Urinary bladder (tissue), 4 donors: ENCODE measurements around the gene C20orf173. TPM values are rescaled to one million over a fixed set of nuclear protein-coding genes. Genes with fewer than 3 reads are reported as not detected.
A peak's percentile ranks its signal among the peaks of the same experiment; 100 is the strongest.
"Not testable (repeated sequence)": the region's sequence is repeated elsewhere in the genome, so short reads cannot be mapped to it uniquely, and the experiment has no call there.

Source experiments
- DNase-seq: peaks from one replicate; pipeline ENCODE4 v3.0.0-alpha.2; 2015; ENCODE audit errors: extremely low spot score
- H3K27ac ChIP-seq: one replicate; pipeline ENCODE4 v1.5.1; 2013; ENCODE audit warnings: low read depth, mild to moderate bottlenecking, moderate library complexity
- H3K36me3 ChIP-seq: one replicate; pipeline ENCODE4 v1.6.1; 2013; ENCODE audit warnings: mild to moderate bottlenecking, moderate library complexity; ENCODE audit not compliant: insufficient read depth
- H3K4me1 ChIP-seq: one replicate; pipeline ENCODE4 v1.6.1; 2013; ENCODE audit warnings: mild to moderate bottlenecking, moderate library complexity; ENCODE audit not compliant: insufficient read depth
- H3K4me3 ChIP-seq: one replicate; pipeline ENCODE4 v1.5.1; 2013; ENCODE audit warnings: low read depth, low read length
- WGBS: extraction: QIAGEN DNeasy Blood & Tissue Kit; methylation state at CpG from one replicate; pipeline ENCODE4 v1.1.7; 2013; 5-methylcytosine and 5-hydroxymethylcytosine counted together
- polyA plus RNA-seq: library from polyadenylated mRNA; stranded (reverse); fragments of 200-250 nt; gene quantifications from one replicate; pipeline ENCODE4 v1.2.3, GENCODE V29; 2013
- total RNA-seq: library from RNA; depleted of rRNA; stranded (reverse); fragments of >200 nt; gene quantifications from one replicate; pipeline ENCODE4 v1.2.3, GENCODE V29; 2014
- donor health status: healthy with polysubstance abuse.
- donor health status: healthy.

The C20orf173 gene
- total and polyA plus RNA-seq, 2 donors = not detected

GRCh38 chr20:35560105-35560511 lies 30.7 kb upstream of the C20orf173 start:
- WGBS = 71% methylated on average over 18 of the region's 18 CpGs
- DNase-seq = no peak
- Histone ChIP-seq H3K36me3 (peaks cover 6% of the 10 kb centered on the region), H3K27ac (peak overlapping the region; percentile 40), H3K4me3 (no peak overlapping the region), H3K4me1 (no peaks in the 10 kb centered on the region)

GRCh38 chr20:35559042-35559693 lies 29.7 kb upstream of the C20orf173 start:
- no peaks in the 10 kb centered on the region for H3K4me1 ChIP-seq
- H3K36me3 ChIP-seq = peaks cover 6% of the 10 kb centered on the region
- no peak overlapping the region for H3K27ac ChIP-seq
- DNase-seq = no peak
- WGBS = 89% methylated on average over 24 of the region's 24 CpGs
- H3K4me3 ChIP-seq = no peak overlapping the region

GRCh38 chr20:35558451-35558850 lies 29.0 kb upstream of the C20orf173 start:
- 91% methylated on average over 4 of the region's 4 CpGs for WGBS
- H3K4me1 ChIP-seq = no peaks in the 10 kb centered on the region
- H3K4me3 ChIP-seq = no peak overlapping the region
- H3K27ac ChIP-seq = no peak overlapping the region
- no peak for DNase-seq
- H3K36me3 ChIP-seq = peaks cover 4% of the 10 kb centered on the region

GRCh38 chr20:35556871-35557270 lies 27.4 kb upstream of the C20orf173 start:
- Histone ChIP-seq H3K4me1 (no peaks in the 10 kb centered on the region), H3K4me3 (no peak overlapping the region), H3K27ac (no peak overlapping the region), H3K36me3 (peaks cover 4% of the 10 kb centered on the region)
- DNase-seq = no peak
- 95% methylated on average over 8 of the region's 8 CpGs for WGBS

GRCh38 chr20:35555951-35556645 lies 26.6 kb upstream of the C20orf173 start:
- WGBS = 96% methylated on average over 21 of the region's 21 CpGs
- Histone ChIP-seq H3K36me3 (peaks cover 4% of the 10 kb centered on the region), H3K4me1 (no peaks in the 10 kb centered on the region), H3K27ac (no peak overlapping the region), H3K4me3 (no peak overlapping the region)
- DNase-seq = no peak

GRCh38 chr20:35555461-35555860 lies 26.0 kb upstream of the C20orf173 start:
- not testable (repeated sequence) for H3K4me3 ChIP-seq, H3K27ac ChIP-seq, DNase-seq, H3K36me3 ChIP-seq, H3K4me1 ChIP-seq
- 71% methylated on average over 4 of the region's 4 CpGs for WGBS

GRCh38 chr20:35552914-35553313 lies 23.5 kb upstream of the C20orf173 start:
- WGBS = 96% methylated on average over 3 of the region's 3 CpGs
- H3K4me3 ChIP-seq = no peak overlapping the region
- no peak for DNase-seq
- no peak overlapping the region for H3K27ac ChIP-seq
- H3K4me1 ChIP-seq = no peaks in the 10 kb centered on the region
- H3K36me3 ChIP-seq = peaks cover 7% of the 10 kb centered on the region

GRCh38 chr20:35551503-35551902 lies 22.1 kb upstream of the C20orf173 start:
- 59% methylated on average over 4 of the region's 4 CpGs for WGBS
- H3K4me3 ChIP-seq = no peak overlapping the region
- H3K27ac ChIP-seq = no peak overlapping the region
- H3K4me1 ChIP-seq = no peaks in the 10 kb centered on the region
- H3K36me3 ChIP-seq = peaks cover 3% of the 10 kb centered on the region
- no peak for DNase-seq

GRCh38 chr20:35547329-35547728 lies 17.9 kb upstream of the C20orf173 start:
- H3K4me3 ChIP-seq = no peak overlapping the region
- WGBS = 85% methylated on average over 9 of the region's 9 CpGs
- H3K4me1 ChIP-seq = no peaks in the 10 kb centered on the region
- DNase-seq = no peak
- H3K27ac ChIP-seq = no peak overlapping the region
- H3K36me3 ChIP-seq = peaks cover 3% of the 10 kb centered on the region

- no peaks in the 10 kb centered on the region for H3K4me1 ChIP-seq
- WGBS = 87% methylated on average over 1 of the region's 1 CpG
These were observed 16.7 kb upstream of the C20orf173 start for GRCh38 chr20:35546127-35546526.

GRCh38 chr20:35544941-35545340 lies 15.5 kb upstream of the C20orf173 start:
- H3K4me3 ChIP-seq, DNase-seq, H3K36me3 ChIP-seq, H3K4me1 ChIP-seq, H3K27ac ChIP-seq: not testable (repeated sequence)
- WGBS = 92% methylated on average over 7 of the region's 7 CpGs

More at GRCh38 chr20:35546127-35546526, 16.7 kb upstream of the C20orf173 start:
- DNase-seq = no peak
- no peak overlapping the region for H3K27ac ChIP-seq
- H3K4me3 ChIP-seq = no peak overlapping the region
- peaks cover 3% of the 10 kb centered on the region for H3K36me3 ChIP-seq

GRCh38 chr20:35544436-35544835 lies 15.0 kb upstream of the C20orf173 start:
- no peak overlapping the region for H3K27ac ChIP-seq
- WGBS = 93% methylated on average over 16 of the region's 16 CpGs
- H3K4me3 ChIP-seq = no peak overlapping the region
- DNase-seq = no peak
- H3K4me1 ChIP-seq = no peaks in the 10 kb centered on the region
- peaks cover 3% of the 10 kb centered on the region for H3K36me3 ChIP-seq

- 98% methylated on average over 1 of the region's 1 CpG for WGBS
These were observed 13.5 kb upstream of the C20orf173 start for GRCh38 chr20:35542990-35543389.

More at GRCh38 chr20:35542990-35543389, 13.5 kb upstream of the C20orf173 start:
- Histone ChIP-seq H3K27ac (no peak overlapping the region), H3K4me3 (no peak overlapping the region), H3K36me3 (no peaks in the 10 kb centered on the region), H3K4me1 (no peaks in the 10 kb centered on the region)
- DNase-seq = no peak
